Neural cell (in vitro differentiated cells): ENCODE data around the gene ZNF362. TPM values are rescaled to one million over a fixed set of nuclear protein-coding genes. Genes with fewer than 3 reads are reported as not detected.

ENCODE experiments used
- H2AFZ ChIP-seq: fragments of 200-600, 300-800 bp; sonication (generic), shearing (Covaris generic); 2 replicates; pipeline ENCODE4 v1.6.0; 2014; ENCODE audit warnings: low read depth, mild to moderate bottlenecking, antibody characterized with exemption, low read length, moderate library complexity
- H3F3A ChIP-seq: fragments of 200-600 bp; shearing (Covaris generic); 2 replicates; pipeline ENCODE4 v1.6.1; 2016; ENCODE audit warnings: mild to moderate bottlenecking, moderate library complexity, mixed read lengths, antibody characterized with exemption, low read length; ENCODE audit not compliant: insufficient read depth, poor library complexity, severe bottlenecking
- H3K27ac ChIP-seq: fragments of 200-600, 300-800 bp; sonication (generic), shearing (Covaris generic); 2 replicates; pipeline ENCODE4 v1.5.1; 2014; ENCODE audit warnings: mild to moderate bottlenecking, low read length, moderate library complexity
- H3K27me3 ChIP-seq: fragments of 300-800, 200-600 bp; sonication (generic), shearing (Covaris generic); 2 replicates; pipeline ENCODE4 v1.6.0; 2014; ENCODE audit warnings: mild to moderate bottlenecking, low read depth, low read length, moderate library complexity; ENCODE audit not compliant: insufficient read depth
- H3K36me3 ChIP-seq: fragments of 300-800, 200-600 bp; sonication (generic), shearing (Covaris generic); 2 replicates; pipeline ENCODE4 v1.5.1; 2014; ENCODE audit warnings: mild to moderate bottlenecking, antibody characterized with exemption, low read length, moderate library complexity; ENCODE audit not compliant: insufficient read depth
- H3K4me2 ChIP-seq: fragments of 300-800, 200-600 bp; sonication (generic), shearing (Covaris generic); 2 replicates; pipeline ENCODE4 v1.6.0; 2014; ENCODE audit warnings: mild to moderate bottlenecking, low read length
- H3K4me3 ChIP-seq: fragments of 300-800, 200-600 bp; sonication (generic), shearing (Covaris generic); 2 replicates; pipeline ENCODE4 v1.5.1; 2014; ENCODE audit warnings: mild to moderate bottlenecking, low read length, moderate library complexity
- H3K79me2 ChIP-seq: fragments of 200-600 bp; shearing (Covaris generic); replicated peaks from 2 replicates; pipeline ENCODE4 v1.6.0; 2014; ENCODE audit warnings: mild to moderate bottlenecking, low read length, moderate library complexity; ENCODE audit not compliant: insufficient read depth
- H3K9ac ChIP-seq: fragments of 300-800, 200-600 bp; sonication (generic), shearing (Covaris generic); 2 replicates; pipeline ENCODE4 v1.6.1; 2016; ENCODE audit warnings: mild to moderate bottlenecking, low read length, mixed read lengths
- H3K9me2 ChIP-seq: fragments of 200-600 bp; shearing (Covaris generic); 2 replicates; pipeline ENCODE4 v1.6.1; 2016; ENCODE audit warnings: mild to moderate bottlenecking, low read length, mixed read lengths; ENCODE audit not compliant: insufficient read depth
- H3K9me3 ChIP-seq: fragments of 200-600, 300-800 bp; sonication (generic), shearing (Covaris generic); 2 replicates; pipeline ENCODE4 v1.6.1; 2016; ENCODE audit warnings: mild to moderate bottlenecking, mixed run types, low read length, moderate library complexity, mixed read lengths
- H4K20me1 ChIP-seq: fragments of 200-600 bp; shearing (Covaris generic); 2 replicates; pipeline ENCODE4 v1.6.1; 2016; ENCODE audit warnings: mild to moderate bottlenecking, mixed run types; ENCODE audit not compliant: insufficient read depth
- CTCF ChIP-seq: fragments of 450-650 bp; IDR thresholded peaks from 2 replicates; pipeline ENCODE4 v1.5.1; 2014; ENCODE audit warnings: antibody characterized with exemption, mild to moderate bottlenecking, moderate library complexity; ENCODE audit not compliant: poor library complexity, severe bottlenecking
- EP300 ChIP-seq: fragments of 450-650 bp; conservative IDR thresholded peaks from 2 replicates; pipeline ENCODE4 v1.6.1; 2014; ENCODE audit warnings: antibody characterized with exemption, mild to moderate bottlenecking, moderate library complexity; ENCODE audit not compliant: poor library complexity, severe bottlenecking
- EZH2 ChIP-seq: fragments of 200-600, 300-800 bp; shearing (Covaris generic), sonication (generic); IDR thresholded peaks from 2 replicates; pipeline ENCODE4 v1.6.1; 2014; ENCODE audit warnings: antibody characterized with exemption, low read length, borderline replicate concordance, mild to moderate bottlenecking; ENCODE audit not compliant: insufficient read depth, poor library complexity, severe bottlenecking
- MXI1 ChIP-seq: fragments of 450-650 bp; conservative IDR thresholded peaks from 2 replicates; pipeline ENCODE4 v1.6.1; 2014; ENCODE audit warnings: antibody characterized with exemption, mild to moderate bottlenecking; ENCODE audit not compliant: poor library complexity, severe bottlenecking
- POLR2AphosphoS5 ChIP-seq: IDR thresholded peaks from 2 replicates; pipeline ENCODE4 v1.6.1; 2012
- RAD21 ChIP-seq: fragments of 450-650 bp; conservative IDR thresholded peaks from 2 replicates; pipeline ENCODE4 v1.6.1; 2014; ENCODE audit warnings: antibody characterized with exemption, mild to moderate bottlenecking, moderate library complexity
- SMC3 ChIP-seq: fragments of 450-650 bp; conservative IDR thresholded peaks from 2 replicates; pipeline ENCODE4 v1.6.1; 2014; ENCODE audit warnings: antibody characterized with exemption, mild to moderate bottlenecking, moderate library complexity; ENCODE audit not compliant: poor library complexity
- TAF1 ChIP-seq: IDR thresholded peaks from 2 replicates; pipeline ENCODE4 v1.6.1; 2012; ENCODE audit warnings: low read depth
- polyA plus RNA-seq: library from polyadenylated mRNA; depleted of rRNA; stranded (reverse); fragments of >200 nt; gene quantifications from 2 replicates; pipeline ENCODE4 v1.2.3, GENCODE V29; 2014
- TF ChIP-seq, protein P1 (sequence below): IDR thresholded peaks from 2 replicates; pipeline ENCODE4 v1.6.1; 2012; ENCODE audit warnings: borderline replicate concordance

ZNF362 gene
- polyA plus RNA-seq, 1 donor from 2014 or later = 17.6 TPM

DNA sequence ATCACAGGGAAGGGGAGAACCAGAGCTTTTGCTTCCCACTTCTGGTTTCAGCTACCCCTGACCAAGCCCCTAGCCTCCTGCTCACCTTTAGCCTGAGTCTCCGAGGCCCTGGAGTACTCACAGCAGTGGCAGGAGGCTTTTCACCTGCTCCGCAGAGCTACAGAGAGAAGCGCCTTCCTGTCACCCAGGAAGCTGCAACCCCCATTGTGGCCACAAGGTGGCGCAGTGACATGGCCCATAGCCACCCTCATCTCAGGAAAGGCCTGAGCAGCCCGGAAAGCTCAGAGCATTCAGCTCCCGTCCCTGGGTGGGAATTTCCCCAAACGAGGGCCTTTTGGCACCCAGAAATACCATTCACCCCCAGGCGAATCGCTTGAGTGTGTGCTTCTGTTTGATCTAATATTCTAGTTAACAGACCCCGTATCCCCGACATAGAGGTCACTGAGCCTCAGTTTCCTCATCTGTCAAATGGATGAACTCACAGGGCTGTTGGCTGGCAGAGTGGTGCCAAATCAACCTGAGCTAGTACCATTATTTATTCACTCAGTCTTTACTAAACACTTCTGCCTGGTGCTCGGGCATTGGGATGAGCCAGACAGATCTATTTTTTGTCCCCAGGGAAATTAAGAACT is 39.3 kb downstream of the ZNF362 start:
- H3K9me3 ChIP-seq = no peaks in the 10 kb centered on the region
- H3K9me2 ChIP-seq = no peaks in the 10 kb centered on the region
- H3K27me3 ChIP-seq = no peaks in the 10 kb centered on the region
- no peaks in the 10 kb centered on the region for H3K79me2 ChIP-seq
- no peaks in the 10 kb centered on the region for H4K20me1 ChIP-seq
- H3K4me2 ChIP-seq = no peak overlapping the region
- no peaks in the 10 kb centered on the region for H3K36me3 ChIP-seq
- no peak overlapping the region for H3K27ac ChIP-seq
- no peaks in the 10 kb centered on the region for H3F3A ChIP-seq
- TF ChIP-seq SMC3 = peak; percentile 98
- TF ChIP-seq, protein P1, sequence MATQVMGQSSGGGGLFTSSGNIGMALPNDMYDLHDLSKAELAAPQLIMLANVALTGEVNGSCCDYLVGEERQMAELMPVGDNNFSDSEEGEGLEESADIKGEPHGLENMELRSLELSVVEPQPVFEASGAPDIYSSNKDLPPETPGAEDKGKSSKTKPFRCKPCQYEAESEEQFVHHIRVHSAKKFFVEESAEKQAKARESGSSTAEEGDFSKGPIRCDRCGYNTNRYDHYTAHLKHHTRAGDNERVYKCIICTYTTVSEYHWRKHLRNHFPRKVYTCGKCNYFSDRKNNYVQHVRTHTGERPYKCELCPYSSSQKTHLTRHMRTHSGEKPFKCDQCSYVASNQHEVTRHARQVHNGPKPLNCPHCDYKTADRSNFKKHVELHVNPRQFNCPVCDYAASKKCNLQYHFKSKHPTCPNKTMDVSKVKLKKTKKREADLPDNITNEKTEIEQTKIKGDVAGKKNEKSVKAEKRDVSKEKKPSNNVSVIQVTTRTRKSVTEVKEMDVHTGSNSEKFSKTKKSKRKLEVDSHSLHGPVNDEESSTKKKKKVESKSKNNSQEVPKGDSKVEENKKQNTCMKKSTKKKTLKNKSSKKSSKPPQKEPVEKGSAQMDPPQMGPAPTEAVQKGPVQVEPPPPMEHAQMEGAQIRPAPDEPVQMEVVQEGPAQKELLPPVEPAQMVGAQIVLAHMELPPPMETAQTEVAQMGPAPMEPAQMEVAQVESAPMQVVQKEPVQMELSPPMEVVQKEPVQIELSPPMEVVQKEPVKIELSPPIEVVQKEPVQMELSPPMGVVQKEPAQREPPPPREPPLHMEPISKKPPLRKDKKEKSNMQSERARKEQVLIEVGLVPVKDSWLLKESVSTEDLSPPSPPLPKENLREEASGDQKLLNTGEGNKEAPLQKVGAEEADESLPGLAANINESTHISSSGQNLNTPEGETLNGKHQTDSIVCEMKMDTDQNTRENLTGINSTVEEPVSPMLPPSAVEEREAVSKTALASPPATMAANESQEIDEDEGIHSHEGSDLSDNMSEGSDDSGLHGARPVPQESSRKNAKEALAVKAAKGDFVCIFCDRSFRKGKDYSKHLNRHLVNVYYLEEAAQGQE = no peak
- TF ChIP-seq MXI1 = peak; percentile 25
- TF ChIP-seq POLR2AphosphoS5 = no peak
- no peak for TF ChIP-seq EZH2
- peak; percentile 93 for TF ChIP-seq CTCF
- TF ChIP-seq TAF1 = no peak
- TF ChIP-seq EP300 = no peak
- TF ChIP-seq RAD21 = peak; percentile 90
- H3K4me3 ChIP-seq = no peak overlapping the region
- H2AFZ ChIP-seq = no peak overlapping the region
- H3K9ac ChIP-seq = no peak overlapping the region

GRCh38 chr1:33296082-33296458 is 39.8 kb downstream of the ZNF362 start:
- Histone ChIP-seq H3K4me3 (no peak overlapping the region), H3K36me3 (no peaks in the 10 kb centered on the region), H2AFZ (no peak overlapping the region), H3K79me2 (no peaks in the 10 kb centered on the region), H3K9me2 (no peaks in the 10 kb centered on the region), H3K4me2 (no peak overlapping the region), H3K9ac (no peak overlapping the region), H3K27ac (no peak overlapping the region), H3K9me3 (no peaks in the 10 kb centered on the region), H3K27me3 (no peaks in the 10 kb centered on the region), H3F3A (no peaks in the 10 kb centered on the region), H4K20me1 (no peaks in the 10 kb centered on the region)
- TF ChIP-seq EZH2 = no peak
- TF ChIP-seq POLR2AphosphoS5 = no peak
- no peak for TF ChIP-seq EP300
- no peak for TF ChIP-seq RAD21
- no peak for TF ChIP-seq TAF1
- TF ChIP-seq SMC3 = no peak
- TF ChIP-seq MXI1 = no peak
- TF ChIP-seq, protein P1 = no peak
- TF ChIP-seq CTCF = no peak
